HG03439 (cell line): Measurements from ENCODE around the gene OR2T34.
"Not testable (repeated sequence)": the region's sequence is repeated elsewhere in the genome, so short reads cannot be mapped to it uniquely, and the experiment has no call there.

Source experiments
- ATAC-seq: cut with Tn5 transposase; IDR thresholded peaks from one replicate; pipeline ENCODE4 v1.9.1; 2021; ENCODE audit warnings: mild to moderate bottlenecking, moderate library complexity; ENCODE audit not compliant: unreplicated experiment

OR2T34 gene

DNA sequence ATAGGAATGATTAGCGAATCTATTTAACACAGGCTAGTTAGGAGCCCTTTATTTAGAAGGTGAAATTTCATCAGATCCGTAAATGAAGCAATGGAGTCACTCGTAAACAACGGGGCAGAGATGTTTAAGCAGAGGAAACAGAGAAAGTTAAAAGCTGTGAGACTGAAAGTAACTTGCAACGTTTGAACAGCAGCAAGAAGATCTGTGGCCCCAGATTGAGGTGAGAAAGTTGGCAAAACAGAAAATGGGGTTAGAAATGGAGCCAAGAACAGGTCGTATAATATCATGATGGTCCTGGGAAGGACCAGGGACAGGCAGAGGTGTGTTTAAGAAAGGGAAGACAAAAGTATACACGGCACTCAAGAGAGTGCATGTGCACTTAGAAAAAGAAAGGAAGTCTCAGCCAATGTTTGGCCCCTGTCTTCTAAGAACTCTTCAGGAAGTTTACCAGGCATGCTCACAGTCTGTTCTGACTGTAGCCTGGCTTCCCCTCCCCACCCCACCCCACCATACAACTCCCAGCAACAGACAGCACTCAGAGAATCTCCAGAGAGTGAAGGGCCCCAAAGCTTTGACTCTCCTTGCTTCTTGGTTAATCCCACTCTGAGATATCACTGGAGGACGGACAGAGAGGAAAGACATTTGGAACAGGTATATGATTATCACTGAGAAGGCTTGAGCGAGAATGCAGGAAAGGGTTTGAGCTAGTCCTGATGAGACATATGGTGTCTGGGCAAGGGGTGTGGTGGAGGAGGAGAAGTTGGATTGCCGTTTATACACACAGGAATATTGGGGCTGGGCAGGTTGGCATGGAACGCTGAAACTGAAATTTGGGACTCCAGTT, 8.8 kb downstream of the OR2T34 start:
- peak; percentile 74 for ATAC-seq

DNA sequence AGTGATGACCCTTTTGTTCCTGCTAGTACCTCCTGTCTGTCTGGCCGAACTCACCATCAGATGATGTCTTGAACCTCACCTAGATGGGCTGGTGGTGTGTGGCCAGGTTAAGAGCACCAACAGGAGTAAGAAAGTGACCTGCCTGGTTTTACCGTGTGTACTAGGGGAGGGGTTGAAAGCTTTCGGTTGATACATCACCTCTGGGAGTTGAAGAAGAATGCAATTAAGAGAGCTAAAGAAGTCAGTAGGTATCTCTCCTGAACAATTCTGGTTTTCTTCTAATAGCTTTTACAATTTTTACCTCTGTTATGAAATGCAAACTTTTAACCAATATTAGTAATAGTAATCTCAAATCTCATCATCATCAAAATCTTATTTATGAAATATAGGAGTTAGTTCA, 11.9 kb downstream of the OR2T34 start, which contains the start of gene OR2T29:
Gene OR2T29, minus strand, starts transcription at position 101 of the 400 bp plus-strand sequence. CDS start 3,281 bp downstream, outside the sequence.
- not testable (repeated sequence) for ATAC-seq

DNA sequence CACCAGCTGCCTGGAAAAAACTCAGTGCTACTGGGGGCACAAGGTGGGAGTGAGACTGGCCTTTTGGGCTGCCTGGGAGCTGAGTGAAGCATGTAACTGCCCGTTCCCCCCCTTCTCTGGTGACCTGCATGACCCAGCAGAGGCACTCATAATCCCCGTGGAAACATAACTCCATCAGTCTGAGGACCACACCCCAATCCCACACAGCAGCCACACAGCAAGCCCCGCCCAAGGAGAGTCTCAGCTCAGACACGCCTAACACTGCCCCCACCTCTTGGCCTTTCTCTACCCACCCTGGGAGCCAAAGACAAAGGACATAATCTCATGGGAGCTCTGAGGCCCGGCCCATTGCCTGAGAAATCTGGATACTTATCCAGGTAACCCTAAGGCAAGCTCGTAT, 23.5 kb downstream of the OR2T34 start:
- ATAC-seq, result not testable (repeated sequence)

DNA sequence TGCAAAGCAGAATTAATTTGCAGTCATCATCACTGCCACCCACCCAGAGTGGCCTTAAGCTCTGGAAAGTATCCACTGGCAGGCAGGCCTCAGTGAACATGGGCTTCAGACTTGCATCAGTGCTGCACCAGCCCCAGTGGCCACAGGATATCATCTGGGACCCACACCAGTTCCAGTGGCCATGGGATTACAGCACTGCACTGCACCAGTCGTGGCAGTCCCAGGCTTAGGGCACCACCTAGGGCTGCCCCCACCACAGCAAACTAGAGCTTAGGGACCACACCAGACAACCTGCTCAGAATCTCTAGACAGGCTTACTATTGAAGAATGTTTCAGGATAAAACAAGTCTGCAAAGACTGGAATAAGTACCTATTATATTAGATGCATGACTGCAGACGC, 27.2 kb downstream of the OR2T34 start:
- ATAC-seq, result not testable (repeated sequence)

DNA sequence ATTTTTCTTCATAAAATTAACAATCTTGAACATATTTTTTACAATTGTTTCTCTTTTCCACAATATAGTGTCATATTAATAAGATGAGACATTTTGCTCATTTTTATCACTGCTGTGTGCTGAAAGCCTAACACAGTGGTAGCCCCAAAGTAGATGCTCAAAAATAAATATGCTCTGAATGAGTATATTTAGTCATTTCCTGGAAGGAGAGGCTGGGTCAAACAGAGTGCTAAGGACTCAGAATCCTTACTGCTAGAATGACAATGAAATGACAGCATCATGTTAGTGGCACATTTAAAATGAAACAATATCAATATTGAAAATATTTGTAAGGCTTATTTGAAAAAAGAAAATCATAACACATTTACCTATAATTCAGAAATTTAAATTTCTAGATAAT, 37.1 kb downstream of the OR2T34 start:
- ATAC-seq, result not testable (repeated sequence)
